CD4-positive, alpha-beta T cell (primary cell): Measurements from ENCODE around the gene OLFM1. TPM values are rescaled to one million over a fixed set of nuclear protein-coding genes. Genes with fewer than 3 reads are reported as not detected.

Experiments
- ATAC-seq: fragments of 200-7000 bp; cut with Tn5 transposase; one replicate; pipeline ENCODE4 v1.10.0; 2022; ENCODE audit warnings: mild to moderate bottlenecking; ENCODE audit not compliant: poor library complexity
- CTCF ChIA-PET: fragments of 350-600 bp; sonication (Branson Sonifier 250); formaldehyde crosslinking; loops from one replicate; lab custom pipeline; 2021; ENCODE audit warnings: antibody characterized with exemption, inconsistent platforms; lab: Charles Lee
- POLR2A ChIA-PET: fragments of 350-600 bp; sonication (Branson Sonifier 250); formaldehyde crosslinking; loops from one replicate; lab custom pipeline; 2021; ENCODE audit warnings: antibody characterized with exemption, inconsistent platforms; lab: Charles Lee
- DNase-seq, 14 experiments: peaks; one replicate each; pipeline ENCODE4 v3.0.0-alpha.2; 2013 to 2020; ENCODE audit warnings: mixed read lengths in 2 of 14
- H3K27ac ChIP-seq, 2 donors: one replicate each; pipeline versions ENCODE4 v1.5.1 to v1.7.0; 2013; ENCODE audit warnings: low read length in 2 of 2, low read depth in 1 of 2, mild to moderate bottlenecking in 1 of 2
- H3K27me3 ChIP-seq, 2 experiments: 1 replicate in 1 of 2; 2 replicates in 1 of 2; pipeline versions ENCODE4 v1.6.1 to v1.7.0; 2013; ENCODE audit warnings: low read length in 2 of 2, control low read depth in 1 of 2, mild to moderate bottlenecking in 1 of 2, moderate library complexity in 1 of 2; ENCODE audit not compliant: insufficient read depth in 2 of 2, control insufficient read depth in 1 of 2
- H3K36me3 ChIP-seq: one replicate; pipeline ENCODE4 v1.6.1; 2013; ENCODE audit warnings: low read length, control low read depth; ENCODE audit not compliant: insufficient read depth
- H3K4me1 ChIP-seq: one replicate; pipeline ENCODE4 v1.6.1; 2013; ENCODE audit warnings: low read length, control low read depth; ENCODE audit not compliant: insufficient read depth
- H3K4me3 ChIP-seq: one replicate; pipeline ENCODE4 v1.5.1; 2013; ENCODE audit warnings: mild to moderate bottlenecking, low read length, moderate library complexity
- H3K9me3 ChIP-seq, 2 experiments: 1 replicate in 1 of 2; 2 replicates in 1 of 2; pipeline versions ENCODE4 v1.6.1 to v1.7.0; 2013; ENCODE audit warnings: low read length in 2 of 2, mild to moderate bottlenecking in 2 of 2, control low read depth in 1 of 2, moderate library complexity in 1 of 2; ENCODE audit not compliant: control insufficient read depth in 1 of 2, insufficient read depth in 1 of 2
- H3K27ac Mint-ChIP-seq: one replicate; pipeline ENCODE4 v1.8.0; 2020; ENCODE audit warnings: mixed read lengths
- H3K27me3 Mint-ChIP-seq: one replicate; pipeline ENCODE4 v1.8.0; 2021; ENCODE audit warnings: mixed read lengths
- H3K36me3 Mint-ChIP-seq: one replicate; pipeline ENCODE4 v1.8.0; 2021; ENCODE audit warnings: low read depth, mixed read lengths
- H3K4me1 Mint-ChIP-seq: one replicate; pipeline ENCODE4 v1.8.0; 2021; ENCODE audit warnings: low read depth, mixed read lengths
- H3K4me3 Mint-ChIP-seq: one replicate; pipeline ENCODE4 v1.8.0; 2020; ENCODE audit warnings: mild to moderate bottlenecking, mixed read lengths
- H3K9me3 Mint-ChIP-seq: one replicate; pipeline ENCODE4 v1.8.0; 2020; ENCODE audit warnings: mixed read lengths
- intact Hi-C, 2 experiments: fragments of 100-400 bp; cut with DNase I in 1 of 2; cut with micrococcal nuclease in 1 of 2; formaldehyde crosslinking; loops; one replicate each; pipeline versions ENCODE4 v1.15.1 to v1.9.0; 2023 to 2025; cut with DNase I, micrococcal nuclease
- polyA plus RNA-seq, 2 donors: library from polyadenylated mRNA; unstranded; fragments of 120-200 nt; gene quantifications; one replicate each; pipeline ENCODE4 v1.2.1, GENCODE V29; 2013
- total RNA-seq, 174 experiments: library from RNA in 2 of 174; stranded (reverse) in 2 of 174; gene quantifications; one replicate each; pipeline ENCODE4 v1.2.3 and lab custom pipeline; 2021 to 2026
- TF ChIP-seq, protein P1 (sequence below): fragments of 200-600 bp; IDR thresholded peaks from one replicate; pipeline ENCODE4 v1.8.0; 2022; ENCODE audit warnings: antibody characterized with exemption, mild to moderate bottlenecking

OLFM1 gene
- total RNA-seq (not detected), total RNA-seq (lab: John Stamatoyannopoulos, UW) (0 to 0.23 (median 0) reads per million in 172 experiments)
- 1.7 TPM for polyA plus RNA-seq (2013, experiment 1 of 2)
- 0.79 TPM for polyA plus RNA-seq (2013, experiment 2 of 2)

DNA sequence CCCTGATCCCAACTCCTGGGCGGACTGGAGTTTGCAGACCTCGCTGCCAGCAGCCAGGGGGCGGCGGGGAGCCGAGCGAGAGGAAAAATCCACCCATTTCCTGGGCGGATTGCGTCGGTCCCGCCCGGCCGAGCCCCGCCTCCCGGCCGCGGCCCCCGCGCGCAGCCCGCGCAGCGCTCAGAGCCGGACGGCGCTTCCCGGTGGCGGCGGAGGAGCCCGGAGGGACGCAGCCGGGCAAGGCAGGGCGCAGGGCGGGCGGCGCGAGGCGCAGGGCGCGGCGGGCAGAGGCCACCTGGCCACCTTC is at the start of gene OLFM1:
OLFM1 (plus strand) TSS at position 180 of the 304 bp plus-strand sequence. CDS start 322 bp downstream, outside the sequence.
- Mint-ChIP-seq H3K36me3 (no peaks in the 10 kb centered on the region), H3K4me3 (no peak within 1 kb of the TSS), H3K4me1 (peaks cover 5% of the 10 kb centered on the region), H3K27ac (no peak within 1 kb of the TSS), H3K9me3 (no peaks in the 10 kb centered on the region), H3K27me3 (peaks cover 65% of the 10 kb centered on the region)
- H3K4me1 ChIP-seq, result no peaks in the 10 kb centered on the region
- TF ChIP-seq, protein P1, sequence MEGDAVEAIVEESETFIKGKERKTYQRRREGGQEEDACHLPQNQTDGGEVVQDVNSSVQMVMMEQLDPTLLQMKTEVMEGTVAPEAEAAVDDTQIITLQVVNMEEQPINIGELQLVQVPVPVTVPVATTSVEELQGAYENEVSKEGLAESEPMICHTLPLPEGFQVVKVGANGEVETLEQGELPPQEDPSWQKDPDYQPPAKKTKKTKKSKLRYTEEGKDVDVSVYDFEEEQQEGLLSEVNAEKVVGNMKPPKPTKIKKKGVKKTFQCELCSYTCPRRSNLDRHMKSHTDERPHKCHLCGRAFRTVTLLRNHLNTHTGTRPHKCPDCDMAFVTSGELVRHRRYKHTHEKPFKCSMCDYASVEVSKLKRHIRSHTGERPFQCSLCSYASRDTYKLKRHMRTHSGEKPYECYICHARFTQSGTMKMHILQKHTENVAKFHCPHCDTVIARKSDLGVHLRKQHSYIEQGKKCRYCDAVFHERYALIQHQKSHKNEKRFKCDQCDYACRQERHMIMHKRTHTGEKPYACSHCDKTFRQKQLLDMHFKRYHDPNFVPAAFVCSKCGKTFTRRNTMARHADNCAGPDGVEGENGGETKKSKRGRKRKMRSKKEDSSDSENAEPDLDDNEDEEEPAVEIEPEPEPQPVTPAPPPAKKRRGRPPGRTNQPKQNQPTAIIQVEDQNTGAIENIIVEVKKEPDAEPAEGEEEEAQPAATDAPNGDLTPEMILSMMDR, result no peak
- no peaks in the 10 kb centered on the region for H3K36me3 ChIP-seq
- ChIA-PET CTCF (no interaction called here), POLR2A (no interaction called here)
- H3K4me3 ChIP-seq, result no peak within 1 kb of the TSS
- peaks cover 0 to 25% of the 10 kb centered on the region in 2 experiments for H3K9me3 ChIP-seq
- H3K27ac ChIP-seq, result no peak within 1 kb of the TSS
- intact Hi-C loops, result no loop called here
- H3K27me3 ChIP-seq, result peaks cover 44 to 62% of the 10 kb centered on the region in 2 experiments
- ATAC-seq (no peak), DNase-seq (peak in 1 of 14 experiments; percentile 14)

DNA sequence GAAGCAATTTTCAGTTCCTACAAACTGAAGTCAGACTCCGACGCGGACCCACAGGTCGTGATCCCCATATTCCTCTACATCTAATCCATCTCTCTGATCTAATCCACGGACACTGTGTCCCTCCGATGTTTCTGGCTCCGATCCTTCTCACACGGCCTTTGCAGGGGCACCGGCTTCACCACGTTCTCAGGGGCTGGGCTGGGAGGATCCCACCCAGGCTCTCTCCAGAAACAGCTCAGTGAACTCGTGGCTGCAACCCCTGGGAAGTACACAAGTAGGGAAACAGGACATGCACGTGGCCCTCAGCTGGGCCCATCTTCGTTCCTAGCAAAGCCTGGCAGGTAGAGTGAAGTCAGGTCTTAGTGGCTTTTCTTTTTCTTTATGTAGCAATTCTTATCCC is 49.1 kb upstream of the OLFM1 start:
- Mint-ChIP-seq H3K4me3 (no peak overlapping the region), H3K4me1 (no peaks in the 10 kb centered on the region), H3K27ac (no peak overlapping the region), H3K27me3 (peaks cover 10% of the 10 kb centered on the region), H3K36me3 (no peaks in the 10 kb centered on the region), H3K9me3 (no peaks in the 10 kb centered on the region)
- H3K4me3 ChIP-seq, result no peak overlapping the region
- no peak for ATAC-seq
- H3K4me1 ChIP-seq, result no peaks in the 10 kb centered on the region
- H3K36me3 ChIP-seq, result no peaks in the 10 kb centered on the region
- ChIA-PET POLR2A (no interaction called here), CTCF (no interaction called here)
- no peak overlapping the region for H3K27ac ChIP-seq
- DNase-seq, result no peak
- TF ChIP-seq, protein P1, result no peak
- peaks cover 0 to 2% of the 10 kb centered on the region in 2 experiments for H3K27me3 ChIP-seq
- no peaks in the 10 kb centered on the region for H3K9me3 ChIP-seq
- intact Hi-C loops, result no loop called here

DNA sequence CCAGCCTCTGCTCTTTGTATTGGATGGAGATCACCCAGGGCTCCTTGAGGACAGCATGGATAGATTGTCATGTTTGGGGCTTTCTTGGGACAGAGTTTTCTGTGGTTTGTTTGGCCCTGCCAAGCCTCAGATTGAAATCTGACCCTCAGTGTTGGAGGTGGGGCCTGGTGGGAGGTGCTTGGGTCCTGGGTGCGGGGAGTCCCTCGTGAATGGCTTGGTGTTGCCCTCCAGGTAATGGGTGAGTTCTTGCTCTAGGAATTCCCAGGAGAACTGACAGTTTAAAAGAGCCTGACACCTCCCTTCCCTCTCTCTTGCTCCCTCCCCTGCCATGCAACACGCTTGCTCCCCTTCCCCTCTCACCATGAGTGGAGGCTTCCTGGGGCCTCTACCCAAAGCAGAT is 48.6 kb upstream of the OLFM1 start:
- POLR2A ChIA-PET, result no interaction called here
- no peaks in the 10 kb centered on the region for H3K9me3 Mint-ChIP-seq
- H3K4me3 ChIP-seq, result no peak overlapping the region
- no peak overlapping the region for H3K4me3 Mint-ChIP-seq
- no peaks in the 10 kb centered on the region for H3K36me3 ChIP-seq
- TF ChIP-seq, protein P1, result no peak
- no peak overlapping the region for H3K27ac ChIP-seq
- ATAC-seq (no peak), DNase-seq (peak in 1 of 14 experiments; percentile 23)
- peaks cover 0 to 2% of the 10 kb centered on the region in 2 experiments for H3K27me3 ChIP-seq
- H3K4me1 ChIP-seq, result no peaks in the 10 kb centered on the region
- intact Hi-C loops, result no loop called here
- CTCF ChIA-PET, result no interaction called here
- H3K36me3 Mint-ChIP-seq, result no peaks in the 10 kb centered on the region
- H3K27me3 Mint-ChIP-seq, result peaks cover 10% of the 10 kb centered on the region
- H3K27ac Mint-ChIP-seq, result no peak overlapping the region
- no peaks in the 10 kb centered on the region for H3K9me3 ChIP-seq
- H3K4me1 Mint-ChIP-seq, result no peaks in the 10 kb centered on the region
